Activated naive CD4-positive, alpha-beta T cell treated with anti-CD3 and anti-CD28 coated beads, Interleukin-2, amount 50 U/mL, for 24 hours (primary cell): Measurements from ENCODE around the gene THBS2.

Source experiments
- H3K27ac Mint-ChIP-seq: one replicate; pipeline ENCODE4 v1.8.0; 2021; ENCODE audit warnings: mild to moderate bottlenecking, mixed read lengths
- H3K27me3 Mint-ChIP-seq: one replicate; pipeline ENCODE4 v1.8.0; 2021; ENCODE audit warnings: mixed read lengths
- H3K36me3 Mint-ChIP-seq: one replicate; pipeline ENCODE4 v1.8.0; 2021; ENCODE audit warnings: mixed read lengths
- H3K4me1 Mint-ChIP-seq: one replicate; pipeline ENCODE4 v1.8.0; 2021; ENCODE audit warnings: mixed read lengths
- H3K4me3 Mint-ChIP-seq: one replicate; pipeline ENCODE4 v1.8.0; 2021; ENCODE audit warnings: mild to moderate bottlenecking, mixed read lengths
- H3K9me3 Mint-ChIP-seq: one replicate; pipeline ENCODE4 v1.8.0; 2021; ENCODE audit warnings: mixed read lengths

Gene THBS2

GRCh38 chr6:169233181-169233580 lies 20.5 kb downstream of the THBS2 start:
- Mint-ChIP-seq H3K9me3 (peaks cover 5% of the 10 kb centered on the region), H3K27ac (no peak overlapping the region), H3K4me3 (no peak overlapping the region), H3K4me1 (no peaks in the 10 kb centered on the region), H3K27me3 (peaks cover 1% of the 10 kb centered on the region), H3K36me3 (no peaks in the 10 kb centered on the region)

DNA sequence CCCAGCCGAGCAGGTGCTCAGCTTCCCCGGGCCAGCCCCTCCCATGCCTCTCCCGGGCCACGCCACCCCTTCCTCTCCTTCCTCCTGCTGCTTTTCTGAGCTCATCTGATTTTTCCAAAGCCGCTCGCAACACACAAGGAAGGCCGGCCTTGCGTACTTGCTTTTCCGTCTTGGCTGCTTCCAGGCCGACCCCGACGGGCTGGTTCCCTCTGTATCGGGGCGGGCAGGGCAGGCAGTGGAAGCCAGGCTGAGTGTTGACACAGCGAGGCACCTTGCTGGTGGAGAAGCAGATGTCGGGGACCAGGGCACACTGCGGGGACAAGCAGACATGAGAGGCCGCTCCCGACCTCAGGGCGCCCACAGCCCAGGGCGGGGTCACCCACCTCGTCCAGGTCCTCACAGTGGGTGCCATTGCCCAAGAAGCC lies 21.1 kb downstream of the THBS2 start:
- Mint-ChIP-seq H3K4me3 (no peak overlapping the region), H3K36me3 (no peaks in the 10 kb centered on the region), H3K27ac (no peak overlapping the region), H3K9me3 (peaks cover 5% of the 10 kb centered on the region), H3K4me1 (no peaks in the 10 kb centered on the region), H3K27me3 (peaks cover 1% of the 10 kb centered on the region)

GRCh38 chr6:169231790-169232506 lies 21.7 kb downstream of the THBS2 start:
- H3K27ac Mint-ChIP-seq: no peak overlapping the region
- H3K36me3 Mint-ChIP-seq: no peaks in the 10 kb centered on the region
- H3K27me3 Mint-ChIP-seq: peaks cover 1% of the 10 kb centered on the region
- peaks cover 5% of the 10 kb centered on the region for H3K9me3 Mint-ChIP-seq
- H3K4me3 Mint-ChIP-seq: no peak overlapping the region
- H3K4me1 Mint-ChIP-seq: no peaks in the 10 kb centered on the region

GRCh38 chr6:169230946-169231789 lies 22.5 kb downstream of the THBS2 start:
- peaks cover 1% of the 10 kb centered on the region for H3K27me3 Mint-ChIP-seq
- no peak overlapping the region for H3K27ac Mint-ChIP-seq
- no peaks in the 10 kb centered on the region for H3K36me3 Mint-ChIP-seq
- peaks cover 5% of the 10 kb centered on the region for H3K9me3 Mint-ChIP-seq
- H3K4me3 Mint-ChIP-seq: no peak overlapping the region
- H3K4me1 Mint-ChIP-seq: no peaks in the 10 kb centered on the region

- peaks cover 4% of the 10 kb centered on the region for H3K27me3 Mint-ChIP-seq
- H3K36me3 Mint-ChIP-seq: no peaks in the 10 kb centered on the region
- peaks cover 5% of the 10 kb centered on the region for H3K9me3 Mint-ChIP-seq
- H3K27ac Mint-ChIP-seq: no peak overlapping the region
- no peak overlapping the region for H3K4me3 Mint-ChIP-seq
- H3K4me1 Mint-ChIP-seq: no peaks in the 10 kb centered on the region
Measured at GRCh38 chr6:169230322-169230665, 23.4 kb downstream of the THBS2 start.

- H3K27ac Mint-ChIP-seq: no peak overlapping the region
- H3K27me3 Mint-ChIP-seq: peaks cover 4% of the 10 kb centered on the region
- peaks cover 5% of the 10 kb centered on the region for H3K9me3 Mint-ChIP-seq
- no peaks in the 10 kb centered on the region for H3K36me3 Mint-ChIP-seq
- no peaks in the 10 kb centered on the region for H3K4me1 Mint-ChIP-seq
- H3K4me3 Mint-ChIP-seq: no peak overlapping the region
Measured at GRCh38 chr6:169229615-169230321, 23.9 kb downstream of the THBS2 start.

DNA sequence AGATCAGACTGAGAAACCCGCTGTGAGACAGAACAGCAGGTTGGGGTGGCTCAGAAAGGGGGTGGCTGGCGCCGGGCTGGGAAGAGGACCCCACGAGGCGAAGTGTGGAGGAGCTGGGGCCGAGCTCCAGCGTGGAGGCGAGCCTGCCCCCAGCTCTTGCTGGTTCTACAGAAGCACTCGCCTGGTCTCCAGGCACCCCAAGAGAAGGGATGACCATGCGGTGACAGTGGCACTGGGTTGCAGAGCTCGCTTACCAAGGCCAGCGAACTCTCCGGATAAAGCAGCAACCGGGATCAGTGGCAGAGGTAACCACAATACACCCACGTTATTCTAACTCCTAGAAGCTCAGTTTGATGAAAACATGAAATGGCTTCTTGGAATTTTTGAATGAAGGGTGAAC lies 26.5 kb downstream of the THBS2 start:
- H3K4me1 Mint-ChIP-seq: no peaks in the 10 kb centered on the region
- H3K9me3 Mint-ChIP-seq: no peaks in the 10 kb centered on the region
- H3K4me3 Mint-ChIP-seq: no peak overlapping the region
- no peaks in the 10 kb centered on the region for H3K36me3 Mint-ChIP-seq
- no peak overlapping the region for H3K27ac Mint-ChIP-seq
- H3K27me3 Mint-ChIP-seq: peaks cover 6% of the 10 kb centered on the region

DNA sequence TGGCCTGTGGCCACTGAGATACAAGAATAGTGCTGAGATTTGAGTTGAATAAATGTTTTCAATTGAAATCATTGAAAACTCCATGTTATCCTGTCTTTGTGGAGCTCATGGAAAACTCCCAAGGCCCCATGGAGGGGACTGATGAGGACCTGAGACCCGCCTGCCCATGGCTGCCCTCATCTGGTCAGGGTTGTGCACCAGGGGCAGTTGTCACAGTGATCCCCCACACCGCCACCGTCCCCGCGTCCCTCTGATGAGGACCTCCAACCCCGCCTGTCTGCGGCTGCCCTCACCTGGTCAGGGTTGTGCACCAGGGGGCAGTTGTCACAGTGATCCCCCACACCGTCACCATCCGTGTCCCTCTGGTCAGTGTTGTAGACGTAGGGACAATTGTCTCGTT lies 27.8 kb downstream of the THBS2 start:
- Mint-ChIP-seq H3K4me1 (no peaks in the 10 kb centered on the region), H3K4me3 (no peak overlapping the region), H3K9me3 (no peaks in the 10 kb centered on the region), H3K27ac (no peak overlapping the region), H3K27me3 (peaks cover 6% of the 10 kb centered on the region), H3K36me3 (no peaks in the 10 kb centered on the region)

GRCh38 chr6:169225131-169225576 lies 28.5 kb downstream of the THBS2 start:
- Mint-ChIP-seq H3K9me3 (no peaks in the 10 kb centered on the region), H3K27me3 (peaks cover 6% of the 10 kb centered on the region), H3K4me1 (no peaks in the 10 kb centered on the region), H3K27ac (no peak overlapping the region), H3K36me3 (no peaks in the 10 kb centered on the region), H3K4me3 (no peak overlapping the region)

DNA sequence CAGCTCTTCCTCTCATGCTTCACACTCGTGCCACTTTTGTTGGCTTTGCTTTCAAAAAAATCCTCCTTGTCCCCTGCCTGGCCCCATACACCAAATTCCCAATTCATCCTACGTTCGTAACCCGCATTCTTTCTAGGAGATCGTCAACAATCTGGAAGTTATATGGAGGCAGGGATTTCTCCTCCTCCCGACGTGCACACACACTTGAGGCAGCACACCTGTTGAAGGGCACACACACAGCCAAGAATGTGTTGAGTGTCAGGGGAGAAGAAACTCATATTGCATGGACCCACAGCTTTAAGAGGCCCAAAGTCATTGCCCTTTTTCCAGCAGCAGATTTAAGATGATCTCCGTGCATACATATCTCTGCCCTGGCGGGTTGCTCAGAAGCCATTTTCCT lies 28.9 kb downstream of the THBS2 start:
- H3K4me3 Mint-ChIP-seq: no peak overlapping the region
- no peaks in the 10 kb centered on the region for H3K36me3 Mint-ChIP-seq
- H3K4me1 Mint-ChIP-seq: no peaks in the 10 kb centered on the region
- H3K9me3 Mint-ChIP-seq: no peaks in the 10 kb centered on the region
- H3K27me3 Mint-ChIP-seq: peaks cover 5% of the 10 kb centered on the region
- no peak overlapping the region for H3K27ac Mint-ChIP-seq

GRCh38 chr6:169224185-169224695 lies 29.4 kb downstream of the THBS2 start:
- Mint-ChIP-seq H3K27me3 (peaks cover 5% of the 10 kb centered on the region), H3K4me1 (no peaks in the 10 kb centered on the region), H3K36me3 (no peaks in the 10 kb centered on the region), H3K4me3 (no peak overlapping the region), H3K27ac (no peak overlapping the region), H3K9me3 (no peaks in the 10 kb centered on the region)

GRCh38 chr6:169223006-169223405 lies 30.6 kb downstream of the THBS2 start:
- H3K36me3 Mint-ChIP-seq: no peaks in the 10 kb centered on the region
- no peaks in the 10 kb centered on the region for H3K4me1 Mint-ChIP-seq

GRCh38 chr6:169222126-169222525 lies 31.5 kb downstream of the THBS2 start:
- Mint-ChIP-seq H3K4me3 (no peak overlapping the region), H3K27me3 (peaks cover 5% of the 10 kb centered on the region), H3K36me3 (no peaks in the 10 kb centered on the region), H3K4me1 (no peaks in the 10 kb centered on the region), H3K9me3 (no peaks in the 10 kb centered on the region), H3K27ac (no peak overlapping the region)

More at GRCh38 chr6:169223006-169223405, 30.6 kb downstream of the THBS2 start:
- H3K27ac Mint-ChIP-seq: no peak overlapping the region
- H3K27me3 Mint-ChIP-seq: peaks cover 5% of the 10 kb centered on the region
- no peak overlapping the region for H3K4me3 Mint-ChIP-seq
- H3K9me3 Mint-ChIP-seq: no peaks in the 10 kb centered on the region

DNA sequence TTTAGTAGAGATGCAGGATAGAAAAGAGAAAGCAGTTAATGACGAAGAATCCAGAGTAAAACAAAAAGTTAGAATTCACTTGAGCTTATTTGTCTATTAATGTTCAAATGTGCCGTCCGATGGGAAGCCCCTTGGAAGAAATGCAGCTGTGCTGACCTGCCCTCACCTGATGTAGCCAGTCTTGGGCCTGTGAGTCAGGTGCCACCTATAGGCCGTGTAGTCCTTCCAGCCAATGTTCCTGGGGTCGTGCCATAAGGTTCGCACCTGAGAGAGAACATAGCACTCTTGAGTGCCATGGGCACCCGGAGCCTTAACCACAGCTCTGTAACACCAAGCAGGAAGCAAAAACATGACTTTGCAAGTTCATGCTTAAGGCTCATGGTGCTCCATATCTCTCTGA lies 32.4 kb downstream of the THBS2 start:
- Mint-ChIP-seq H3K4me3 (no peak overlapping the region), H3K9me3 (no peaks in the 10 kb centered on the region), H3K27me3 (peaks cover 5% of the 10 kb centered on the region), H3K4me1 (no peaks in the 10 kb centered on the region), H3K36me3 (no peaks in the 10 kb centered on the region), H3K27ac (no peak overlapping the region)

- Mint-ChIP-seq H3K27ac (no peak overlapping the region), H3K9me3 (no peaks in the 10 kb centered on the region), H3K27me3 (peaks cover 3% of the 10 kb centered on the region), H3K36me3 (peaks cover 5% of the 10 kb centered on the region), H3K4me1 (no peaks in the 10 kb centered on the region), H3K4me3 (no peak overlapping the region)
Measured at GRCh38 chr6:169220068-169220964, 33.3 kb downstream of the THBS2 start.
